ENCODE data around the gene ARSK. TPM values are rescaled to one million over a fixed set of nuclear protein-coding genes. Genes with fewer than 3 reads are reported as not detected.
"Not testable (repeated sequence)": the region's sequence is repeated elsewhere in the genome, so short reads cannot be mapped to it uniquely, and the experiment has no call there.

ARSK gene
- total RNA-seq, 1 donor from 2014 or later, result 2.2 TPM

DNA sequence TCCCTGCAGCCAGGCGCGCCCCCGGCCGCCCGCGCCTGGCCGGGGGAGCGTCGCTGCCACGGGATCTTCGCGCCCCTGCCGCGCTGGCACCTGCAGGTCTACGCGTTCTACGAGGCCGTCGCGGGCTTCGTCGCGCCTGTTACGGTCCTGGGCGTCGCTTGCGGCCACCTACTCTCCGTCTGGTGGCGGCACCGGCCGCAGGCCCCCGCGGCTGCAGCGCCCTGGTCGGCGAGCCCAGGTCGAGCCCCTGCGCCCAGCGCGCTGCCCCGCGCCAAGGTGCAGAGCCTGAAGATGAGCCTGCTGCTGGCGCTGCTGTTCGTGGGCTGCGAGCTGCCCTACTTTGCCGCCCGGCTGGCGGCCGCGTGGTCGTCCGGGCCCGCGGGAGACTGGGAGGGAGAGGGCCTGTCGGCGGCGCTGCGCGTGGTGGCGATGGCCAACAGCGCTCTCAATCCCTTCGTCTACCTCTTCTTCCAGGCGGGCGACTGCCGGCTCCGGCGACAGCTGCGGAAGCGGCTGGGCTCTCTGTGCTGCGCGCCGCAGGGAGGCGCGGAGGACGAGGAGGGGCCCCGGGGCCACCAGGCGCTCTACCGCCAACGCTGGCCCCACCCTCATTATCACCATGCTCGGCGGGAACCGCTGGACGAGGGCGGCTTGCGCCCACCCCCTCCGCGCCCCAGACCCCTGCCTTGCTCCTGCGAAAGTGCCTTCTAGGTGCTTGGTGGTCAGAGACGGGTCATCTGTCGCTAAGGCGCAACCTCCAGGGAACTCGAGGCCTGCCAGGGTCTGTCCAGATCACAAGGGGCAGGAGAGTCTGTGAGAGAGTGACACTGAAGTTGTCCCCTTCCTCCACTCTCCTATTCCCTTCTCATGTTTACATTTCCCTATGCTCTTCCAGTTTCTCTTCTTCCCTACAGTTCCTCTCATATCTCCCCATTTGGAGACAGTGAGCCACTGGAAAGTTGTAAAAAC, 66.3 kb downstream of the ARSK start:
- peak in 1 of 2 donors; percentile 50 for DNase-seq (ENCODE audit: low read depth in 2 of 2)

DNA sequence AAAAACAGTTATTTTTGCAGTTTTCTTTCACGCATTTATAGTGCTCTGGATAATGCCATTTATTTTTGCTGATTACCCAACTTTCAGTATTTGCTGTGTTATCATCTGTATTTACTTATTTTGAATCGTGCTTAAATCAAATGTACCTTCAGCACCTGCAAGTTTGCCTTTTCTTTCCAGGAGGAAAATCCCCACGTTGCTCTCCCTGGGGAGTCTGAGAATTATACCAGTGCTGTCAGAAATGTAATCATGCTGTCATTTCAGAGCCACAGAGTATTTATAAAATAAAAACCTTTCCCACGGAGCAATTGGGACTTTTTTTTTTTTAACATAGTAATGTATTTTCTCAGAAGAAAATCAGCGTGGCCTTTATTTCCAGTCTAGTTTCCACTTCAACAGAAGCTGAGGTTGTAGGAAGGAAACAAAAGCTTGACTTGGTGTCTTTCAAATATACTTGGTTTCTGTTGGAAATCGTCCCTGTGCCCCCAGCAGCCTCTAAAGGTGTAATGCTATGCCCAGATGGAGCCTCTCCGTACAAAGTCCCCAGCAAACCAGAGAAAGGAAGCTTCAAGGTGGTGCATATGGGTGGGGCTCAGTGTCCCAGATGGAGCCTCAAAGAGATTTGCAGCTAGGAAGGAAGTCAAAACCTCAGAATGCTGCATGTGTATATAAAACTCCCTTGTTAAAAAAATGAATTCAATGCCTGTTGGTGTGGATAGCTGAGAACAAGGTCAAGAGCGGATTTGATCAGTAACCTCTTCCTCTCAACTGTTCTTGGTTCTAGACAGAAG, 67.1 kb downstream of the ARSK start:
- DNase-seq (ENCODE audit: low read depth in 2 of 2), result no peak

DNA sequence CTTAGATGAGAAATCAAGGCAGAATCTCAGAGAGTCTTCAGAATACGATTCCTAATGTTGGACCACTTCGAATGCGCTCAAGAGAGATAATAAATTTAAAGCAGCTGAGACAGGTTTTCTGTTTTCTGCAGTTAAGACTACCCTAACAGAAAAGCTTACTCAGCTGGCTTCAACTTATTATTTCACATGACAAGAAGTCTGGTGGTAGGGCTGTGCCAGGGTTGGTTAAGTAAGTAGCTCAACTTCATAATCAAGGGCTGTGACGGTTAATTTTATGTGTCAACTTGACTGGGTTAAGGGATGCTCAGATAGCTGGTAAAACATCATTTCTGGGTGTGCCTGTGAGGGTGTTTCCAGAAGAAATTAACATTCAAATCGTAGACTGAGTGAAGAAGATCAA, 68.8 kb downstream of the ARSK start:
- no peak for DNase-seq (ENCODE audit: low read depth in 2 of 2)

DNA sequence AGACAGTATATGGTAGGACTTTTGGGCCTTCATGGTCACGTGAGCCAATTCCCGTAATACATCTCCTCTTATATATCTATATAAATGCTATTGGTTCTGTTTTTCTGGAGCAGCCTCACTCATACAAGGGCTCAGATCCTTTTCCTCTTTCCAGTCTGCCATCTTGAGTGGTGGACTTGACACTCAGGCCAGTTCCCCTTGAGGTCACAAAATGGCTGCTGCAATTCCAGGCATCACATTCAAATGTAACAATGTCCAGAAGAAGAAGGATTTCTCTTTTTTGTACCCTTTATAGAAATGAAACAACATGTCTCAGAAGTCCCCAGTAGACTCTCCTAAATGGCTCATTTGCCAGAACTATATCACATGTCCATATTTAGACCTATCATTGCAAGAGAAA, 69.5 kb downstream of the ARSK start:
- DNase-seq (ENCODE audit: low read depth in 2 of 2), result no peak

DNA sequence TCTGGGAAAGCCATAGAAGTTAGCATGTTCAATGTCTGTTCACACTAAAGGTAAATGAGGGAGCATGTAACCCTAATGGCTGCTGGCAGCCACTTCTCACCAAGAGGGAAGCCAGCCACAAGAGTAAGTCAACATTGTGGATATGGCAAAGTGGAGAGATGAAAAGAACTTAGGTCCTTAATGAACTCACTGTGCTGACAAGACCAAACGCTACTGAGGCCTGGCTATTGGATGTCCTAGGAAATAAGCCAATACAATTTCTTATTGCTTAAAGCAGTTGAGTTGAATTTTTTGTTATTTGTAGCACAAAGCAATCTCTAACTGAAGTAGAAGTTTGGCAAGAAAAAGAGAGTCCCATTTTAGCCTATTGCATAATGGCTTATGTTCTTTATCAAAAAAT, 71.8 kb downstream of the ARSK start:
- DNase-seq (ENCODE audit: low read depth in 2 of 2), result no peak

DNA sequence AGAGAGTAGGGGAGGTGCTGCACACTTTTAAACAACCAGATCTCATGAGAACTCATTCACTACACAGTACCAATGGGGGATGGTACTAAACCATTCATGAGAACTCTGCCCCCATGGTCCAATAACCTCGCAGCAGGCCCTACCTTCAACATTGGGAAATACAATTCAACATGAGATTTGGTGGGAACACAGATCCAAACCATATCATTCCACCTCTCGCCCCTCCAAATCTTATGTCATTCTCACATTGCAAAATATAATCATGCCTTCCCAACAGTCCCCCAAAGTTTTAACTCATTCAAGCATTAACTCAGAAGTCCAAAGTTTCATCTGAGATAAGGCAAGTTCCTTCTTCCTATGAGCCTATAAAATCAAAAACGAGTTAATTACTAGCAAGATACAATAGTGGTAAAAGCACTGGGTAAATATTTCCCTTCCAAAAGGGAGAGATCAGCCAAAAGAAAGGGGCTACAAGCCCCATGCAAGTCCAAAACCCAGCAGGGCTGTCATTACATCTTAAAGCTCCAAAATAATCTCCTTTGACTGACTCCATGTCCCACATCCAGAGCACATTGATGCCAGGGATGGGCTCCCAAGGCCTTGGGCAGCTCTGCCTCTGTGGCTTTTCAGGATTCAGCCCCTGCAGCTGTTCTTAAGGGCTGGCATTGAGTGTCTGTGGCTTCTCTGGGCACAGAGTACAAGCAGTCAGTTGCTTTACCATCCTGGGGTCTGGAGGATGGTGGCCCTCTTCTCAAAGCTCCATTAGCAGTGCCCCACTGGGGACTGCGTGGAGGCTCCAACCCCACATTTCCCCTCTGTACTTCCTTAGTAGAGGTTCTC, 73.3 kb downstream of the ARSK start:
- DNase-seq (ENCODE audit: low read depth in 2 of 2), result no peak

DNA sequence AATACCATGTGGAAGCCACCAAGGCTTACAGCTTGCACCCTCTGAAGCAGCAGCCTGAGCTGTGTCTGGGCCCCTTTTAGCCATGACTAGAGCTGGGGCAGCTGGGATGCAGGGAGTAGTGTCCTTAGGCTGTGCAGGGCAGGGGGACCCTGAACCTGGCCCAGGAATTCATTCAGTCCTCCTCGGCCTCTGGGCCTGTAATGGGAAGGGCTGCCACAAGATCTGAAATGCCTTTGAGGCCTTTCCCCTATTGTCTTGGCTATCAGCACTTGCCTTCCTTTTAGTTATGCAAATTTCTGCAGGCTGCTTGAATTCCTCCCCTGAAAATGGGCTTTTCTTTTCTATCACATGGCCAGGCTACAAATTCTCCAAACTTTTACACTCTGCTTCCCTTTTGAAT, 74.0 kb downstream of the ARSK start:
- no peak for DNase-seq (ENCODE audit: low read depth in 2 of 2)

DNA sequence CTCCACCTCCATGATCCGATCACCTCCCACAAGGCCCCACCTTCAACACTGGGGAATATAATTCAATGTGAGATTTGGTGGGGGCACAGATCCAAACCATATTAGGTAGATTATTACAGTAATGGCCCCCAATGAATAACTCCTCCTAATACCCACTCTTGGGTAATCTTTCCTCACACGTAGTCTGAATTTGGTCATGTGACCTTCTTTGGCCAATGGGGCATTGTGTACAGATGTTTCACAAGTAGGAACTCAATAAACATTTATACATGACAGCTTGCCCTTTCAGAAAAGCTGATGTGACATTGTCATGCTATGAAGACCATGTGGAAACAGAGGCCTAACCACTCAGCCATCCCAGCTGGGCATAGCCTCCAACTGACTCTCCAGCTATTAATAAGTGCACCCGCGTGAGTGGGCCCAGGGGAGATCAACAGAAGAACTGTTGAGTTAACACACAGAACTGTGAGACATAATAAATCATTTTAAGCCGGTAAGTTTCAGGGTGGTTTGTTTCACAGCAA, 75.6 kb downstream of the ARSK start:
- DNase-seq (ENCODE audit: low read depth in 2 of 2), result no peak

DNA sequence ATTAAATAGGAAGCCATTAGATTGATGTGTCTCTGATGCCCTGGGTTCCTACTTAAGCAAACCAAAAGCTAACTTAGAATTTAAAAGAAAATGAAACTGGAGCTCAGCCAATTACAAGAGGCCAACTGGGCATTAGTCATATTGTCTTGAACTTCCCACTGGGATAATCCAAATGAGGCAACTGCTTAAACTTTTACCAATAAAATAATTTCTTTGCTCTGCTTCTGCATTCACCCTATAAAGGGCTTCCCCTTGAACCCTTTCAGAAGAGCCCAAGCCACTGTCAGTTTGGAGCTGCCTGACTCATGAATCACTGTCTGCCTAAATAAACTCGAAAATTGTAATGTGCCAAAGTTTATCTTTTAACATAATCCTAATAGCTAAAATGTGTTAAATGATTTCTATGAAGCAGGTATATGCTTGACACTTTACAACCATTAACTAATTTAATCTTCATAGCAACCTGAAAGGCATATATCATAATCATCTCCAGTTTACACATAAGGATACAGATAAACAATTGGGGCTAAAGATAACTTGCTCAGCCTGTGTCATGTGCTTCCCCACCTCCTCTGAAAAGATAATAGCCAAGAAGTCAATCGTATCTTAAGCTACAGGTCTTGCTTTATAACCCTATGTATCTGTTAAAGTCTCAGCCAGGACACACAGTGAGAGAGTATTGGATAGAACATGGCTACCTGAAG, 76.5 kb downstream of the ARSK start:
- peak in 1 of 2 donors; percentile 69 for DNase-seq (ENCODE audit: low read depth in 2 of 2)

DNA sequence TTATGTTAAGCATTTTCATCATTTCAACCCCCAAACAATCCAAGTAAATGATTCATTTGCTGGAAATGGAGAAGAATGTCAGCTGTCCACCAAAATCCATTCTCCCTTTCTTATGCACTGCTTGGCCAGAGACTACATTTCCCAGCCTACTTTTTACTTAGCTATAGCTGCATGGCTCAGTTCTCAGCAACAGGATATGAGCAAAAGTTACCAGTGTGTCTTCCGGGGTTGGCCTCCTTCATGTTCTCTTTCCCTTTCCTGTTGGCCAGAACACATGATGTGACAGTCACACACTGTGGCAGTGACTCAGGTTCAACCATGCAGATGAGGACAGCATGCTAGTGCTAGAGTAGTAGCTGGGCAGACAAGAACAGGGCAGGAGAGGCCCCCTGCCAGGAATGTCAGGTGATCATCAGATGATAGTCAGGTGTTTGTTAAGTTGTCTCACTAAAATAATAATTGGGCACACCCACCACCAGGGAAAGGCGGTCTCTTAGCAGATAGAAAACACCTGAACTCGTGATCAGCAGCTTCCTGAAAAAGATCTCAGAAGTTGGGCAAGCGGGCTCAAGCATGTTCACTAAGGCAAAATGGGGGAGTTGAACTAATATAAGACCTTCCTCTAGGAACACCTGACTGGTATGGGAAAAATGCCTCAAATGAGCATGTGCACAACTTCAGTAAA, 77.2 kb downstream of the ARSK start:
- DNase-seq (ENCODE audit: low read depth in 2 of 2), result peak; percentile 40 to 71

DNA sequence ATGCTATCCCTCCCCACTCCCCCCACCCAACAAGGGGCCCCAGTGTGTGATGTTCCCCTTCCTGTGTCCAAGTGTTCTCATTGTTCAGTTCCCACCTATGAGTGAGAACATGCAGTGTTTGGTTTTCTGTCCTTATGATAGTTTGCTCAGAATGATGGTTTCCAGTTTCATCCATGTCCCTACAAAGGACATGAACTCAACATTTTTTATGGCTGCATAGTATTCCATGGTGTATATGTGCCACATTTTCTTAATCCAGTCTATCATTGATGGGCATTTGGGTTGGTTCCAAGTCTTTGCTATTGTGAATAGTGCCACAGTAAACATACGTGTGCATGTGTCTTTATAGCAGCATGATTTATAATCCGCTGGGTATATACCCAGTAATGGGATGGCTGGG, 78.0 kb downstream of the ARSK start:
- not testable (repeated sequence) for DNase-seq (ENCODE audit: low read depth in 2 of 2)

DNA sequence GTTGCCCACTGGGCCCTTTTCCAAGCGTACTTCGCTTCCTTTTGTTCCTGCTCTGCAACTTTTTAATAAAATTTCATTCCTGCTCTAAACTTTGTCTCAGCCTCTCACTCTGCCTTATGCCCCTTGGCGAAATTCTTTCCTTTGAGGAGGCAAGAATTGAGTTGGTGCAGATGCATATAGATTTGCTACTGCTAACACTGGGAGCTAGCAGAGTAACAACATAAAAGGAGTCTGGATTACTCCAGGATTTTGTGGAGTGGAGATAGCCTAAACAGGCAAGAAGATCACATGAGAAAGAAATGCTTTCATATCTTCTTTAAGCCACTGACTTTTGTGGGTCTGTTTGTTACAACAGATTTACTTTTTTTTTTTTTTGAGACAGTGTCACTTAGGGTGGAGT, 78.8 kb downstream of the ARSK start:
- no peak for DNase-seq (ENCODE audit: low read depth in 2 of 2)

DNA sequence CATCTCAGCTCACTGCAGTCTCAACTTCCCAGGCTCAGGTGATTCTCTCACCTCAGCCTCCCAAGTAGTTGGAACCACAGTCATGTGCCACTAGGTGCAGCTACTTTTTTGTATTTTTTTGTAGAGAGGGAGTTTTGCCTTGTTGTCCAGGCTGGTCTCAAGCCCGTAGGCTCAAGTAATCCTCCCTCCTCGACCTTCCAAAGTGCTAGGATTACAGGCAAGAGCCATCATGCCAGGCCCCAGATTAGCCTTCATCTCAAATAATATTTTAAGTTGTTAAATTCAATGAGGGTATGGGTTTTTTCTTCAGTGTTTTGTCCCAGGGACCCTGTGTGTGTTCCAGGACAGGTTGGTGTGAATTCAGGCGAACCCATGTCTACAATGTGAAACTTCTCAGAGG, 79.2 kb downstream of the ARSK start:
- no peak for DNase-seq (ENCODE audit: low read depth in 2 of 2)

DNA sequence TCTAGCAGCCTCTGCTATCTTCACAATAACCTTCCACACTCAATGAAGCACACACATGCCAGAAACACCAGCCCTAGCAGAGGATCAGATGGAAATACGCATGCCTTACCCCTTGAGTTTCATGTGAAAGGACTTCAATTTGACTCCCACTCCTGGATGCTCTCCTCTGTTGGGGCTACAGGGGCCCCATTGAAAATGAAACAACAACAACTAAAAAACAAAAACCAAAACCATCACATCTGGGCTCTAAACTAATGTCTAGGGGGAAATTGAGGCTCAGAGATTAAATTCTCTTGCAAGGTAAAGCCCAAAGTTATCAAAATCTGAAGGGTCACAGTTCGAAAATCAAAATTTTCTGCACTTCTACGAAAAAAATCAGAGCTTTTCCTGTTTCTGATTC, 83.7 kb downstream of the ARSK start:
- DNase-seq (ENCODE audit: low read depth in 2 of 2), result no peak

DNA sequence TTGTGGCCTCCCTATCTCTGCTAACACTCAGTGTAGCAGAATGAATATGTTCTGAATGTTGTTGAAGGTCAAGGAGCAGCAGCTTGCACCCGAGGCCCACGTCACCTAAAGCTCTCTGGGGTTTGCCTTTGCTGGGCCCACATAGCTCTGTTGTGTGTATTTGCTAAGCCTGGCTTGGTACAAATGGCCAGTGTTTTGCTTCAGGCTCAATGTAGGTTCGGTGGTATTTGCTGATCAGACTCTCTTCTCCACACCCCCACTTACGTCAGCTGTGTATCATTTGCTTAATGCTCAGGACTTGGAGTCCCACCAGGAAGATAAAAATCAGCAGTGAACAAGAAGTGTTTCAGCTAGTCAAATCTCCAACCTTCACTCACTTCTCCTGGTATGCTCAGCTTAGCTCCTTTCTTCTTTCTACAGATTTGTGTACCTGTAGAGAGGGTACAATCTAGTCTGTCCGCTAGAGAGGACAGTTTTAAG, 86.9 kb downstream of the ARSK start:
- no peak for DNase-seq (ENCODE audit: low read depth in 2 of 2)

DNA sequence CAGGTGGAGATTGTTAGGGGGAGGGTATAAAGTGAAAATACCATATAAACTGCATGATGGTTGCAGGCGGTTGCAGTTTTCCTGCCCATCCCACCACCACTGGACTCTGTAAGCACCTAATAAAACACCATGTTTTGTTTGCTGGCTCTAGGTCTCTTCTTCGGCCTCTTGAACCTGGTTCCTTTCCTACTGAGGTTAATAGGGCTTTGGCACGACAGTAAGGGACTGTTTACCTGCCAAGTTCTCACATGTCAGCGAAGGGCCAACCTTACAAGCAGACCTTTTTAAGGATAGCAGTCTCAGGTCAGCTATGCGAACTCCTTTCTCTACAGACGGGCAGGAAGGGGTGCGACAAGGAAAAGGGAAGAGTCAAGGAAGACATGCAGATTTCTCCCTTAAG, 88.3 kb downstream of the ARSK start:
- no peak for DNase-seq (ENCODE audit: low read depth in 2 of 2)

DNA sequence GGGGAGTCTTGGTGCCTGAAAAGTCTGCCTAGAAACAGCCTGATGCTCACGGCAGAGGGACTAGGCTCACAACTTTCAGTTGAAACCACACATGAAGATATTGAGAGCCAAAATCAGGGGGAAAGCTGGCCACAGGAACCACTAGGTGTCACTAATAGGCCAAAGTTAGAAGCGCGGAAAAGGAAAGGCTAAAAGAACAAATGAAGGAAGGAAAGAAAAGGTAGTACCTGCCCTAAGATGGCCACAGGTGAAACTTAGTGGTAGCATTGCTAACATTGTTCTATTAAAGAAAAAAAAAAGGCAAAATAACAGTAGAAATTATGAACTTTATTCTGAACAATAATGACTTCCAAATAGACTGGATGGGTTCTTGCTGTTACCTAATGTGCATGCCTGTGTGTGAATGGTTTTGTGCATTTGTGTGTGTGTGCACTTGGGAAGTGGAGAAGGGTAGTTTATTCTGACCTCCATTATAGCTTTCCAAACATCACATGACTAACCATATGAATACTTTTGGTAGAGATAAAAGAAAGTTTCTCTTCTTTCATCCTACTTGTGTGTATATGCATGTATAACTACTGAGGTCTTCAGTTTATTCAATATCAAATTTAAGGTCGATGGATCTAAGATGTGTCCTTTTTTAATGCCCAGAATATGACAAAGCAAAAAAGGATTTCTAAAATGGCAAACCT, 89.6 kb downstream of the ARSK start:
- DNase-seq (ENCODE audit: low read depth in 2 of 2), result peak in 1 of 2 donors; percentile 58

DNA sequence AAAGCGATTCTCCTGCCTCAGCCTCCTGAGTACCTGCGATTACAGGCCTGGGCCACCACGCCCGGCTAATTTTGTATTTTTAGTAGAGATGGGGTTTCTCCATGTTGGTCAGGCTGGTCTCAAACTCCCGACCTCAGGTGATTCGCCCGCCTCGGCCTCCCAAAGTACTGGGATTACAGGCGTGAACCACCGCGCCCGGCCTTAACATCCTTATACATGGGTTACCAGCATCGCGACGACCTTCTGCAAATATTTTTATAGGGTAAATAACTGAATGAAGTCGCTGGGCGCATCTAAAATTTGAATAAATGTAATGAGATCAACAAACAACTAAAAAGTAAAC, 91.3 kb downstream of the ARSK start:
- not testable (repeated sequence) for DNase-seq (ENCODE audit: low read depth in 2 of 2)

DNA sequence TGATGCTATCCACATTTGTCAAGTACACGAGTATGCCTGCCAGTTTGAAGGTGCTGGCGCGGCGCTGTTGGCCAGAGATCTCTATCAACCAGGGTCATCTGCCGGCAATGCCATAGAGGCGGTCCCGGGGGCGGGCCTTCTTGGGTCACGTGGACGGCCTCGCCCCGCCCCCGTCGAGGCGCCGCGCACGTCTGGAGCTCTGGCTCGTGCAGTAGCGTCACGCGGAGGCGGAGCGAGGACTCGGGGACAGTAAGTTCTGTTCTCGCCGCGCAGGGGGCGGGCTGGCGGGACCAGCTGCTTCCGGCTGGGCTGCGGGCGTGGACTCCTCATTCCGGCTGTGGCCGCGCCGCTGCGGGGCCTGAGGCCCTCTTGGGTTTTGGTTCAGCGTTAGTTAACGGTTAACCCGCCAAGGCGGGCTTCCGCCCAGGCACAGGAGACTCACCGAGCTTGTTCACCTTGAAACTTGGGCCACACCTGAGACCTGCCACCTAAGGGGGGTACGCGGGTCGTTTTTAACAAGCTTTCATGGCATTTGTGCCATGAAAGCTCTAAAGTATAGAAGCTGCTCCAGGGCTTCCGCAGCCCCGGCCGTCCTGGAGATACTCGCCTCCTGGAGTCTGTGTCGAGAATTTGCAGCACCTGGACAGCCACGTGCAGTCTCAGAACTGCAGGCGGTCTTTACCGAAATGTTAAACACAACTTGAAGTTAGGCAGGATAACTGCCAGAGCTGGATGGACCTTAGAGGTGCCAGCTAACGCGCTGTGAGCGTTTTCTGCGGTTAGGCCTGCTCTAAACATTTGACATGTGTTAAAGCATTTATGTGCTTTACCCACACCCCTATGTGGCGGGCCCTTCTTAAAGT, 91.9 kb downstream of the ARSK start, which contains the start of gene RFESD:
Gene RFESD (plus strand): TSS at position 209 of the 863 bp plus-strand sequence. CDS start 5,495 bp downstream, outside the sequence.
- DNase-seq (ENCODE audit: low read depth in 2 of 2), result peak; percentile 70 to 93

Data from dermis microvascular lymphatic vessel endothelial cell (primary cell).